Stimulated activated CD8-positive, alpha-beta memory T cell treated with anti-CD3 and anti-CD28 coated beads, Interleukin-12 subunit alpha, Interleukin-12 subunit beta, amount 100 ng/mL, for 24 hours (primary cell): ENCODE measurements around the gene POU5F1.

Experiments used
- DNase-seq: peaks from one replicate; pipeline ENCODE4 v3.0.0-alpha.2; 2020; ENCODE audit errors: extremely low read depth

The POU5F1 gene

DNA sequence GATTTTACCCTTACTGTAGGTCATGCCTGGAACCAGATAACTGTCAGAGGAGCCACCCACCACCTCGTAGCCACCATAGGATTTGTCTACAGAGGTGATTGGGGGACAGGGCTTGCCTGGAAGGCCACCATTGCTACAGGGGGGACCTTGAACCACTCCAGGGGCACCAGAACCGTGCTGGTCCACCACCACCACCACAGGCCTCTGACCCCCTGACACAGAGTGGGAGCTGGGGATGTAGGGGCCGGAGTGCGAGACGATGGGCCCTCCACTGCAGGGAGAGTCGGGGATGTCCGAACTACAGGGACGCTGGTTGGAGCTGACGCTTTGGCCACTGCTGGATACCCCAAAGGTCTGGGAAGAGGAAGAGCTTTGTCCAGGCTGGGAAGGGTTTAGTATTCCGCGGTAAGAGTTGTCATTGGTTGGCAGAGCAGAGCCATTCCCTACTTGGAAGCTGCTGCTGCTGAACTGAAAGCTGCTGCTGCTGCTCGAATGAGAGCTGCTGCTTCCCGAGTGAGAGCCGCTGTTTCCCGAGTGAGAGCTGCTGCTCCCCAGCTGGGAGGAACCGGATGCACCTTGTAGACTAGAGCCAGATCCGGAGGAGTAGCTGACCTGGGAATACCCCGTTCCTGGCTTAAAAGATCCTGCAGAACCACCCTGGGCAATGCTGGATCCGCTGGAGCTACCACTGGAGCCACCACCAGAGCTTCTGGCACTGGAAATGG is 53.7 kb downstream of the POU5F1 start:
- no peak for DNase-seq

GRCh38 chr6:31115941-31116560 is 54.4 kb downstream of the POU5F1 start:
- no peak for DNase-seq

DNA sequence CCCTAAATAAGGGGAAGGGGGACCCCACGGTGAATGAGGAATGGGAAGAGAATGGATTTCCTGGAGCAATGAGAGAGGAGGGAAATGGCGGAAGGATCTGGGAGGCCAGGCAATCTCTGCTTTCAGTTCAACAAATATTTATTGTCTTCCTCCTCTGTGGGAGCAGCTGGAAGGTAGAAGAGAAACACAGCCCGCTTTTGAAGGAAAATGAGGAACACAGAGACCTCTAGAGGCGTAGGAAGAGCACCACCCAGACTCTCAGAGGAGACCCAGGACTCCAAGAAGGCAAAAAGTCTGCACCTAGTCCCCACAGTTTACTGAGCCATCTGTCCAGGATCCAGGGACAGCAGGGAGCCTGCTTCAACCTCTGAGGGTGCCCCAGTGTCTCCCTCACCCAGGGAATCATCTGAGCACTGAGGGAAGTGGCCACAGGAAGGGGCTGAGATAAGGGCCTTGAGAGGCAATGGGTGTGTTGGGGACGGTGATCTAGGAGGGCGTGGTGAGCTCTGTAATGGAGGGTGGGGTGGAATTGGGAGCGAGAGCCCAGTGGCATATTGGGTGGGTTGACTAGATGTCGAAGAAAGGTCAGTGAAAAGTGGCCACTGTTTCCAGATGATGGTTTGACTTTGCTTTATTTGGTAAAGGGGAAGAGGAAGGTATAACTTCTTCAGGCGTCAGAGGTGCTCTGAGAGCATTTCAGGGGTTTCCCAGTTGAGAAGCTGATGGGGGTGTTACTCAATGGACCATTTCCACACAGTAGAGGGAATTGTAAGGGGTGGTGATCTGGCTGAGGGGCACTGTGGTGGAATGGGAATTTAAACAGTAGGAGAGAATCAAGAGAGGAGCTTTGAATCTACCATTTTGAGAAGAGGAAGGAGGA is 55.3 kb downstream of the POU5F1 start:
- DNase-seq: no peak

GRCh38 chr6:31114541-31114878 is 56.0 kb downstream of the POU5F1 start, which contains the start of gene PSORS1C1:
PSORS1C1 (plus strand) TSS chr6:31114800; CDS start chr6:31129633, 14,833 bp downstream.
- DNase-seq: no peak
